Spleen (tissue), 7 donors: ENCODE data around the gene ITGA6.

ENCODE experiments used
- CTCF ChIP-seq, 11 experiments: fragments of 200-600 bp in 7 of 11; fragments of 450-650 bp in 4 of 11; sonication (generic) in 4 of 11; IDR thresholded peaks in 8 of 11; conservative IDR thresholded peaks in 3 of 11; 1 replicate in 7 of 11; 2 replicates in 4 of 11; pipeline versions ENCODE4 v1.4.0 to v1.8.0; 2016 to 2021; ENCODE audit warnings: antibody characterized with exemption in 11 of 11, inconsistent platforms in 4 of 11, mild to moderate bottlenecking in 1 of 11
- POLR2A ChIP-seq, 3 donors: fragments of 450-650 bp; IDR thresholded peaks; one replicate each; pipeline ENCODE4 v1.5.1; 2017; ENCODE audit warnings: antibody characterized with exemption in 3 of 3, mild to moderate bottlenecking in 1 of 3
- donor health status: DM: no; HTN: no; CAD: no; lungs with moderate emphysema.
- donor health status: DM: no; HTN: no; CAD: no.
- donor health status: DM: no; HTN: no; CAD: no.

- TF ChIP-seq CTCF (IDR thresholded peaks at IDR 0.05 in 8 of 11, conservative IDR thresholded peaks at IDR 0.05 in 3 of 11) (no peak), POLR2A (IDR thresholded peaks at IDR 0.05) (no peak)
Observed at GRCh38 chr2:172431463-172431862, 4.1 kb downstream of the ITGA6 start.
